GM03348 (cell line): ENCODE results near the gene CALR.
A peak's percentile ranks its signal among the peaks of the same experiment; 100 is the strongest.
"Not testable (repeated sequence)": the region's sequence is repeated elsewhere in the genome, so short reads cannot be mapped to it uniquely, and the experiment has no call there.

Source experiments
- DNase-seq: peaks from one replicate; pipeline ENCODE4 v3.0.0; 2012; ENCODE audit warnings: low spot score

Gene CALR

GRCh38 chr19:12937927-12938778 lies at the start of gene CALR:
TSS of gene CALR (plus strand) at chr19:12938609. CDS start at chr19:12938680, 71 bp downstream.
- DNase-seq, result peak; percentile 98

- DNase-seq, result not testable (repeated sequence)
These were observed 48.1 kb upstream of the CALR start for GRCh38 chr19:12890299-12890786.

GRCh38 chr19:12890787-12891552 lies 47.4 kb upstream of the CALR start, which contains the start of gene GCDH:
TSS of gene GCDH (plus strand) at chr19:12891160. CDS start at chr19:12891305, 145 bp downstream.
- DNase-seq, result peak; percentile 98

GRCh38 chr19:12891553-12892021 lies 46.8 kb upstream of the CALR start:
- DNase-seq, result no peak

- DNase-seq, result no peak
These were observed 44.8 kb upstream of the CALR start for GRCh38 chr19:12893582-12893981.

GRCh38 chr19:12896460-12896859 lies 41.9 kb upstream of the CALR start:
- DNase-seq, result no peak

GRCh38 chr19:12899891-12900518 lies 38.4 kb upstream of the CALR start:
- DNase-seq, result no peak

GRCh38 chr19:12907166-12907565 lies 31.2 kb upstream of the CALR start:
- no peak for DNase-seq

GRCh38 chr19:12912571-12912970 lies 25.8 kb upstream of the CALR start:
- no peak for DNase-seq

- peak; percentile 72 for DNase-seq
These were observed 25.3 kb upstream of the CALR start for GRCh38 chr19:12913011-12913561.

GRCh38 chr19:12913851-12914690 lies 24.3 kb upstream of the CALR start:
- peak; percentile 40 for DNase-seq

- not testable (repeated sequence) for DNase-seq
These were observed 22.5 kb upstream of the CALR start for GRCh38 chr19:12915860-12916259.

- DNase-seq, result no peak
These were observed 20.2 kb upstream of the CALR start for GRCh38 chr19:12918253-12918652.

GRCh38 chr19:12921047-12921446 lies 17.4 kb upstream of the CALR start:
- no peak for DNase-seq

- DNase-seq, result no peak
These were observed 15.4 kb upstream of the CALR start for GRCh38 chr19:12922959-12923358.

GRCh38 chr19:12924621-12925310 lies 13.6 kb upstream of the CALR start:
- DNase-seq, result no peak

- no peak for DNase-seq
These were observed 8.3 kb upstream of the CALR start for GRCh38 chr19:12930002-12930645.

- DNase-seq, result no peak
These were observed 5.8 kb upstream of the CALR start for GRCh38 chr19:12932392-12933286.
